Esophagus muscularis mucosa (tissue), 4 donors: ENCODE data around the gene ARID2. TPM values are rescaled to one million over a fixed set of nuclear protein-coding genes. Genes with fewer than 3 reads are reported as not detected.

Source experiments
- DNase-seq: peaks from one replicate; pipeline ENCODE4 v3.0.0-alpha.2; 2017; ENCODE audit errors: extremely low spot score
- H3K27ac ChIP-seq, 4 donors: fragments of 200-600 bp; sonication (generic); replicated peaks in 1 of 4; 1 replicate in 3 of 4; 2 replicates in 1 of 4; pipeline ENCODE4 v1.5.1; 2016 to 2019; ENCODE audit warnings: mild to moderate bottlenecking in 1 of 4
- H3K27me3 ChIP-seq, 4 donors: fragments of 200-600 bp; sonication (generic); one replicate each; pipeline versions ENCODE4 v1.5.1 to v1.6.0; 2016 to 2019
- H3K36me3 ChIP-seq, 4 donors: fragments of 200-600 bp; sonication (generic); one replicate each; pipeline ENCODE4 v1.5.1; 2016 to 2019
- H3K4me1 ChIP-seq, 4 donors: fragments of 200-600 bp; sonication (generic); one replicate each; pipeline ENCODE4 v1.5.1; 2016 to 2019
- H3K4me3 ChIP-seq, 4 donors: fragments of 200-600 bp; sonication (generic); 1 replicate in 2 of 4; 2 replicates in 2 of 4; pipeline ENCODE4 v1.5.1; 2016 to 2019; ENCODE audit warnings: mild to moderate bottlenecking in 4 of 4, moderate library complexity in 1 of 4
- H3K9me3 ChIP-seq, 4 donors: fragments of 200-600 bp; sonication (generic); 1 replicate in 3 of 4; 2 replicates in 1 of 4; pipeline ENCODE4 v1.5.1; 2016 to 2019
- CTCF ChIP-seq, 3 experiments: fragments of 200-600 bp in 2 of 3; fragments of 450-650 bp in 1 of 3; sonication (generic) in 2 of 3; IDR thresholded peaks; one replicate each; pipeline ENCODE4 v1.5.1; 2017 to 2019; ENCODE audit warnings: antibody characterized with exemption in 3 of 3, mild to moderate bottlenecking in 2 of 3, moderate library complexity in 1 of 3
- EP300 ChIP-seq: sonication (generic); formaldehyde crosslinking; IDR thresholded peaks from one replicate; pipeline ENCODE4 v1.6.1; 2017; ENCODE audit warnings: antibody characterized with exemption
- POLR2A ChIP-seq: fragments of 450-650 bp; IDR thresholded peaks from one replicate; pipeline ENCODE4 v1.6.1; 2017; ENCODE audit warnings: antibody characterized with exemption, moderate library complexity, mild to moderate bottlenecking, low read depth
- POLR2AphosphoS5 ChIP-seq, 2 donors: sonication (generic); formaldehyde crosslinking; IDR thresholded peaks; one replicate each; pipeline ENCODE4 v1.6.1; 2017; ENCODE audit warnings: antibody characterized with exemption in 2 of 2
- WGBS: methylation state at CpG from one replicate; pipeline ENCODE4 v1.1.5; 2018; 5-methylcytosine and 5-hydroxymethylcytosine counted together
- intact Hi-C: fragments of 100-400 bp; cut with DNase I; formaldehyde crosslinking; loops from one replicate; pipeline ENCODE4 v1.15.1; 2023
- total RNA-seq, 4 donors: library from RNA; depleted of rRNA; stranded (reverse); fragments of >200 nt; gene quantifications; one replicate each; pipeline versions ENCODE4 v1.1.0 to v1.2.1, GENCODE V29; 2016

The ARID2 gene
- total RNA-seq, 4 donors from 2014 or later: 24.0 to 45.3 (median 33.0) TPM

- peaks cover 0 to 19% (median 12%) of the 10 kb centered on the region in 4 donors for H3K4me1 ChIP-seq
- intact Hi-C loops: no loop called here
- no peaks in the 10 kb centered on the region for H3K27me3 ChIP-seq
- H3K36me3 ChIP-seq: peaks cover 7 to 30% (median 15%) of the 10 kb centered on the region in 4 donors
- H3K4me3 ChIP-seq: no peak overlapping the region
- 95% methylated on average over 2 of the region's 2 CpGs for WGBS
- H3K9me3 ChIP-seq: no peaks in the 10 kb centered on the region
- no peak for TF ChIP-seq EP300
- TF ChIP-seq POLR2AphosphoS5 (IDR thresholded peaks at IDR 0.05): no peak
- H3K27ac ChIP-seq: no peak overlapping the region
- DNase-seq: no peak
These were observed 185.9 kb downstream of the ARID2 start for GRCh38 chr12:45915405-45915804.

- H3K9me3 ChIP-seq: no peaks in the 10 kb centered on the region
- intact Hi-C loops: no loop called here
- H3K27me3 ChIP-seq: no peaks in the 10 kb centered on the region
- WGBS: 83% methylated on average over 3 of the region's 3 CpGs
- DNase-seq: no peak
- TF ChIP-seq EP300 (no peak), POLR2A (no peak), POLR2AphosphoS5 (IDR thresholded peaks at IDR 0.05) (no peak), CTCF (IDR thresholded peaks at IDR 0.05) (no peak)
- no peak overlapping the region for H3K4me3 ChIP-seq
- no peak overlapping the region for H3K27ac ChIP-seq
- H3K4me1 ChIP-seq: peaks cover 0 to 2% (median 0%) of the 10 kb centered on the region in 4 donors
- peaks cover 20 to 58% (median 43%) of the 10 kb centered on the region in 4 donors for H3K36me3 ChIP-seq
These were observed 189.3 kb downstream of the ARID2 start for GRCh38 chr12:45918818-45919217.

- intact Hi-C loops: no loop called here
- H3K4me1 ChIP-seq: peaks cover 0 to 6% (median 5%) of the 10 kb centered on the region in 4 donors
- WGBS: 85% methylated on average over 2 of the region's 2 CpGs
- TF ChIP-seq POLR2A (no peak), EP300 (no peak), POLR2AphosphoS5 (IDR thresholded peaks at IDR 0.05) (no peak), CTCF (IDR thresholded peaks at IDR 0.05) (no peak)
- H3K36me3 ChIP-seq: peaks cover 35 to 95% (median 68%) of the 10 kb centered on the region in 4 donors
- no peak overlapping the region for H3K4me3 ChIP-seq
- H3K27ac ChIP-seq: no peak overlapping the region
- no peaks in the 10 kb centered on the region for H3K9me3 ChIP-seq
- H3K27me3 ChIP-seq: no peaks in the 10 kb centered on the region
- DNase-seq: no peak
These were observed 198.8 kb downstream of the ARID2 start for GRCh38 chr12:45928309-45928708.

- DNase-seq: no peak
- Histone ChIP-seq H3K4me3 (no peak overlapping the region), H3K9me3 (no peaks in the 10 kb centered on the region), H3K4me1 (peaks cover 18 to 27% (median 24%) of the 10 kb centered on the region in 4 donors), H3K36me3 (peaks cover 23 to 74% (median 48%) of the 10 kb centered on the region in 4 donors), H3K27ac (no peak overlapping the region), H3K27me3 (no peaks in the 10 kb centered on the region)
- 94% methylated on average over 3 of the region's 3 CpGs for WGBS
- no peak for TF ChIP-seq EP300
- TF ChIP-seq POLR2AphosphoS5 (IDR thresholded peaks at IDR 0.05): no peak
- no peak for TF ChIP-seq CTCF (IDR thresholded peaks at IDR 0.05)
- no peak for TF ChIP-seq POLR2A
- intact Hi-C loops: no loop called here
These were observed 200.9 kb downstream of the ARID2 start for GRCh38 chr12:45930369-45930768.

GRCh38 chr12:45933504-45933903 is 204.0 kb downstream of the ARID2 start:
- no peak overlapping the region for H3K4me3 ChIP-seq
- H3K4me1 ChIP-seq: peaks cover 18 to 36% (median 31%) of the 10 kb centered on the region in 4 donors
- peak overlapping the region in 2 of 4 donors; percentile 20 to 22 for H3K27ac ChIP-seq
- WGBS: 18% methylated on average over 2 of the region's 2 CpGs
- TF ChIP-seq CTCF (IDR thresholded peaks at IDR 0.05) (no peak), POLR2A (no peak), POLR2AphosphoS5 (IDR thresholded peaks at IDR 0.05) (no peak), EP300 (no peak)
- no peaks in the 10 kb centered on the region for H3K9me3 ChIP-seq
- DNase-seq: no peak
- intact Hi-C loops: no loop called here
- peaks cover 2 to 51% (median 36%) of the 10 kb centered on the region in 4 donors for H3K36me3 ChIP-seq
- no peaks in the 10 kb centered on the region for H3K27me3 ChIP-seq
